ENCODE data around the gene ZFP36L1. TPM values are rescaled to one million over a fixed set of nuclear protein-coding genes. Genes with fewer than 3 reads are reported as not detected.

Gene ZFP36L1
- total and polyA plus RNA-seq, 2 donors (not counting 3 experiments of a cell fraction or from before 2014, with no cell fraction given) = 46.0 to 89.6 TPM

DNA sequence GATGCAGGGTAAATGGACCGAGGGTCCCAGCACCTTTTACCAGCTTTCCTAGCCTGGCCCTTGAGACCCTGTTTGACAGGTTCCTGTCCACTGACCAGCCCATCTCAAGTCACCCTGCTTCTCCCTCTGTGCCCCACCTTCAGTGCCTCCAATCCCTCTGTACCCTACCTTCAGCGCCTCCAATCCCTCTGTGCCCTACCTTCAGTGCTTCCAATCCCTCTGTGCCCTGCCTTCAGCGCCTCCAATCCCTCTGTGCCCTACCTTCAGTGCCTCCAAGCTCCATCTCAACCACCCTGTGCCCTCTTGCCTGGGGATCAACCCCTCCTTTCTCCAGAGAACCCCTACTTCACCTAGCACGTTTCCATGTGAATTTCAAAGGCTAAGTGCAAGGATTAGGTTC is 54.3 kb downstream of the ZFP36L1 start:
- Histone ChIP-seq H3K9ac (replicated peaks; ENCODE audit: extremely low read depth, insufficient read depth, low read length) (no peak overlapping the region), H3K27me3 (ENCODE audit: control insufficient read depth in 2 of 2, insufficient read depth in 2 of 2, low read length in 2 of 2) (no peaks in the 10 kb centered on the region), H3K79me2 (ENCODE audit: control insufficient read depth, insufficient read depth, low read length) (no peaks in the 10 kb centered on the region), H3K27ac (ENCODE audit: insufficient read depth, low read depth, low read length) (no peak overlapping the region), H3K4me3 (replicated peaks in 1 of 3; ENCODE audit: insufficient read depth in 1 of 3, low read depth in 1 of 3, low read length in 3 of 3) (no peak overlapping the region), H2AFZ (ENCODE audit: low read depth, low read length) (no peak overlapping the region), H3K9me1 (replicated peaks; ENCODE audit: control insufficient read depth, extremely low read depth, insufficient read depth, low read length) (no peaks in the 10 kb centered on the region), H3K36me3 (ENCODE audit: control insufficient read depth in 2 of 2, extremely low read depth in 1 of 2, insufficient read depth in 2 of 2, low read length in 2 of 2) (no peaks in the 10 kb centered on the region), H3K9me3 (replicated peaks; ENCODE audit: control insufficient read depth, insufficient read depth, low read length) (no peaks in the 10 kb centered on the region), H4K20me1 (replicated peaks; ENCODE audit: control insufficient read depth, extremely low read depth, insufficient read depth, low read length) (no peaks in the 10 kb centered on the region), H3K4me2 (ENCODE audit: insufficient read depth, low read length) (no peak overlapping the region), H3K4me1 (ENCODE audit: control insufficient read depth, extremely low read depth, insufficient read depth, low read length) (peaks cover 10% of the 10 kb centered on the region)
- no peak for DNase-seq (ENCODE audit: low read depth, low spot score)
- intact Hi-C loops (cut with micrococcal nuclease) (no loop called here), dilution Hi-C loops (cut with MboI; ENCODE audit: extremely low pct_ligation_motif_present, low sequenced_read_pairs) (no loop called here)
- TF ChIP-seq POLR2A (IDR thresholded peaks at IDR 0.05; ENCODE audit: low read depth, low read length) (no peak), MAX (IDR thresholded peaks at IDR 0.05; ENCODE audit: insufficient read depth, insufficient read length) (no peak)
- CTCF ChIA-PET = no interaction called here
- no peak for FAIRE-seq
- POLR2A ChIA-PET = no interaction called here
- no TSS peak for BruUV-seq (replicated peaks)

Other genes with a start within 250 kb of the ZFP36L1 start
- gene ACTN1, start 186.2 kb upstream of the ZFP36L1 start, total RNA-seq = 442 and 443 TPM in 2 replicates
- gene ACTN1, start 186.2 kb upstream of the ZFP36L1 start, polyA plus RNA-seq = 463 and 633 TPM in 2 replicates

Measured in endothelial cell of umbilical vein (primary cell).